Pulmonary artery endothelial cell (primary cell): ENCODE data around the gene ADGRA1. TPM values are rescaled to one million over a fixed set of nuclear protein-coding genes. Genes with fewer than 3 reads are reported as not detected.

Experiments
- DNase-seq: peaks from one replicate; pipeline ENCODE4 v3.0.0-alpha.2; 2011; ENCODE audit warnings: low read depth, low spot score
- total RNA-seq: library from RNA; depleted of rRNA; stranded (reverse); fragments of >200 nt; gene quantifications from 2 replicates; pipeline ENCODE4 v1.2.3, GENCODE V29; 2014

Gene ADGRA1
- total RNA-seq, 1 donor from 2014 or later, result not detected

- DNase-seq, result no peak
Measured at GRCh38 chr10:133075346-133076137, 12.2 kb upstream of the ADGRA1 start.

GRCh38 chr10:133076274-133077038 lies 11.3 kb upstream of the ADGRA1 start:
- DNase-seq, result no peak

GRCh38 chr10:133079836-133080682 lies 7.7 kb upstream of the ADGRA1 start:
- no peak for DNase-seq

GRCh38 chr10:133080683-133081040 lies 7.1 kb upstream of the ADGRA1 start:
- no peak for DNase-seq

- no peak for DNase-seq
Measured at GRCh38 chr10:133081636-133082035, 6.1 kb upstream of the ADGRA1 start.

GRCh38 chr10:133082685-133083421 lies 4.9 kb upstream of the ADGRA1 start:
- no peak for DNase-seq

- DNase-seq, result no peak
Measured at GRCh38 chr10:133083422-133084100, 4.2 kb upstream of the ADGRA1 start.

GRCh38 chr10:133084491-133084890 lies 3.2 kb upstream of the ADGRA1 start:
- no peak for DNase-seq

- no peak for DNase-seq
Measured at GRCh38 chr10:133085251-133086125, 2.2 kb upstream of the ADGRA1 start.

GRCh38 chr10:133086247-133086646 lies 1.5 kb upstream of the ADGRA1 start:
- DNase-seq, result no peak

- no peak for DNase-seq
Measured at GRCh38 chr10:133087045-133087678, 562 bp upstream of the ADGRA1 start.

- DNase-seq, result no peak
Measured at GRCh38 chr10:133088179-133088955, 643 bp downstream of the ADGRA1 start.

- DNase-seq, result no peak
Measured at GRCh38 chr10:133088956-133089800, 1.5 kb downstream of the ADGRA1 start.

GRCh38 chr10:133090101-133090500 lies 2.4 kb downstream of the ADGRA1 start:
- DNase-seq, result no peak

GRCh38 chr10:133090654-133091053 lies 2.9 kb downstream of the ADGRA1 start:
- DNase-seq, result no peak

- no peak for DNase-seq
Measured at GRCh38 chr10:133091316-133091715, 3.6 kb downstream of the ADGRA1 start.

- no peak for DNase-seq
Measured at GRCh38 chr10:133093291-133093690, 5.6 kb downstream of the ADGRA1 start.
